SH-SY5Y (cell line): Measurements from ENCODE around the gene ROR2.
A peak's percentile ranks its signal among the peaks of the same experiment; 100 is the strongest.

Source experiments
- GATA2 ChIP-seq: IDR thresholded peaks from 2 replicates; pipeline ENCODE4 v1.6.1; 2011; ENCODE audit warnings: mild to moderate bottlenecking, low read depth, low read length
- GATA3 ChIP-seq: IDR thresholded peaks from 2 replicates; pipeline ENCODE4 v1.6.1; 2011; ENCODE audit warnings: low read depth, mild to moderate bottlenecking, low read length, moderate library complexity

ROR2 gene

DNA sequence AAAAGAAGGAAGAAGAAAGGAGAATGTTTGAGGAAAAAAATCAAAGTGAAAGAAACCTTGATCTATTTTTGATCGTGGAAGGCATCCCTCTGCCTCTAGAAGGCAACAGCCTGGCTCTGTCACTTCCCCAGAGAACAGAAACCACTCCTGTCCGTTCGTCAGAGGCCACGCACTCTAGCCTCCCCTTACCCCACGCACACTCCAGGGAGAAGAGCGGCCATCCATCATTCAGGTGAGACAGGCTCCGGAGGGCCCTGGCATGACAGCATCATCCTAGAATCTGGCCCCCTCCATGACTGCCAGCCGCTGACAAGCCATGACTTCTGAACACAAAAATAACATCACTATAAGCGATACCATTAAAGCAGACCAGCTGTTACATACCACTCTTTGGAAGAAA lies 135.8 kb downstream of the ROR2 start:
- TF ChIP-seq GATA2 (no peak), GATA3 (no peak)

DNA sequence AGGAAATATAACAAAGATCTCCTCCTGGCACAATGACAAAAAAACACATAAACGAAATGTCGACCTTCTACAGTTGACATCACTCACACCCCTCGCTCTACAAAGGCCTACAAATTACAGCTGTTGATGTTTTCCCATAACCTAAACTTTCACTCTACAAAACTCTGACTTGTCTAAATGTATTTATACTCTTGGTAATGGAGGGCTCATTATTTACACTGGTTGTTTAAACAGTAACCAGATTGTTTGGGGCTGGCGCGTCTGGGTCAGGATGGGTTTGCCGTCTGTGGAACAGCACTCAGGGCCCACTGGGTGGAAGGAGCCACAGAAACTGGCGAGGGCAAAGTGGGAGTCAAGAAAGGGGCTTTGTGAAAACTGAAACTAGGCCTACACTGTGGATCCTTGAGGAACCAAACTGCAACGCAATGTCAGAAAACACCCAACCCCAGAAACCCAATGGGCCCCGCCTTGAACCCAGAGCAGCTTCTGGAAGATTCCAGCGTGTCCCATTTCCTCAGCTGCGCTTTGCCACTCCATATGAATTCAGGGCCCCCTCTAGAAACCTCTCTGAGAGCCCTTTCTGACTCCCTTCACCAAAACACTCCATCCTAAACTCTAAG lies 136.7 kb downstream of the ROR2 start:
- TF ChIP-seq GATA3 (no peak), GATA2 (no peak)

DNA sequence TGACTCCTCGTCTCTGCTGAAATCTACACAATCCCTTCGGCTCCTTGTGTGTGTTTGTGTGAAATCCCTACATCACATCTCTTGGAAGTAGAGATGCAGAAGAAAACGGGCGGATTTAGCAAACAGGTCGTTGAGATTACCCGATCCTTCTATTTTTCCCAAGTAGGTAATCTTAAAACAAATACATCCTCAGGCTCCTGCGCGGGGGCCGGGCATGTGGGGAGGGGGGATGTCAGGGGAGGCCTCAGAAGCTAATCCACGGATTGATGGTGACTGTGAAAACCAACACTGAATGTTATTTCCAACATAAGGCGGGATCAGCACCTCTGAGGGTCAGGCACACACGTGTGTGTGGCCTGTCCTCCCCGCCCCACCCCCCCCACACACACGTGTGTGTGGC lies 137.8 kb downstream of the ROR2 start:
- TF ChIP-seq GATA3 (no peak), GATA2 (no peak)

DNA sequence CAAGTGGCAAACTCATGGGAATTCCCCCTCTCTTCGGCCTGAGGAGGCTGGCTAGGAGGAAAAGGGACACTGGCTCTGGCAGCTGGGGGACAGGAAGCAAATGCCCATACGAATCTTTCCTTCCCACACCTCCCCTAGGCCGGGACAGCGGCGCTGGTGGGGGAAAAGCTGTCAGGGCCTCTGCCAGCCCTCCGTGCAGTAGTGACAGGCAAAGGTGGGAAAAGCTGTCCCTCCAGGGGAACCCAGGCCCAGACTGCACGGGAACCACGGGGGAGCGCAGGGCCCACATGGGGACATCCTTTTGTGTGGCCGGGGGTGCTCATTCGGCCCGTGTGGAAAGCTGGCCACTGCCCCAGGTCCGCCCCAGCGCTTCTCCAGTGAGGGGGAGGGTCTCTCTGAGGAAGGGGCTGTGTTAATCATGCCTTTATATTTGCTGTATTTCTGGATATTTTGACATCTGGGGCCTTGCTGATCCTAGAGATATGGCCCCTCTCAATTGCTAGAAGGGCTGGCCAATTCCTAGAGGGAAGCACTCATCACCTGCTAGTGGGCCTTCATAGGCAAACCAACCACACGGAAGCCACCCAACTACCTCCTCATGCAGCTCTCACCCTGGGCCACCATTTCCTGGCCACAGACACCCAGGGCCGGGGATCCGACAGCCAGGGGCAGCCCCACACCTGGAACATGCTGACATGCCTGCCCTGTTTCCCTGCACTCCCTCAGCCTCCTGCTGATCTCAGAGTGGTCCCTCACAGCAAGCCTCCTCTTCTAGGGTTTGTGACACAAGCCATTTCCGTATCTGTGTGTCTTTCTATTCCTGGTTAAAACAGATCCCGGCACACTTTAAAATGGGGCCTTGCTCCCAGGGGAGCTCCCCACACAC lies 138.8 kb downstream of the ROR2 start:
- TF ChIP-seq GATA3 (no peak; the same call in 1 of the 2 replicates), GATA2 (peak; percentile 93)

DNA sequence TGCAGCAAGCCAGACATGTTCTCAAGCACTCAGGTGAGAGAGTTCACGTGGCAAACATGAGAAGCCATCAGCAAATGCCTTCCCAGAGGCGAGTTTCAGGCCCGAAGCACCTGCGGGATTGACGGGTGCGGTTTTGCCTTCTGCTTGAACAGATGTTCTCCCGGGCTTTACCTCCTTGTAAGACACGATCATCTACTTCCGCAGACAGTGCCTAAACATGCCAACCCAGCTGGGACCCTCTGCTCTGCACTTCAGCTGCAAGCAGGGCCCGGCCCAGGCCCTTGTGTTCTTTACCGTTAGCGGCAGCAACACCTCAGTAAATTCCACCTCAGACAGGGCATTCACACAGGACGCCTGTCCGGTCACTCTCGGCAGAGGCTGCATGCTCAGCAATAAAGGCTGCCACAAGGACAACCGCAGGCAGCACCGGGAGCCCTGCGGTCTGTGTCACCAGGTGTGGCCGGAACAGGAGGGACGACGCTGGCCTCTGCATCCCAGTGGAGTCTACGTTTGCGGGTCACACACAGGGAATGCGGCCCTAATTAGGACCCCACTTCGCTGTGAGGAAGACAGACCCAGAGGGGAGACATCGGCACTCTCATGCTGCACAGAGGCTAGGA lies 139.6 kb downstream of the ROR2 start:
- TF ChIP-seq GATA2 (no peak), GATA3 (no peak)

DNA sequence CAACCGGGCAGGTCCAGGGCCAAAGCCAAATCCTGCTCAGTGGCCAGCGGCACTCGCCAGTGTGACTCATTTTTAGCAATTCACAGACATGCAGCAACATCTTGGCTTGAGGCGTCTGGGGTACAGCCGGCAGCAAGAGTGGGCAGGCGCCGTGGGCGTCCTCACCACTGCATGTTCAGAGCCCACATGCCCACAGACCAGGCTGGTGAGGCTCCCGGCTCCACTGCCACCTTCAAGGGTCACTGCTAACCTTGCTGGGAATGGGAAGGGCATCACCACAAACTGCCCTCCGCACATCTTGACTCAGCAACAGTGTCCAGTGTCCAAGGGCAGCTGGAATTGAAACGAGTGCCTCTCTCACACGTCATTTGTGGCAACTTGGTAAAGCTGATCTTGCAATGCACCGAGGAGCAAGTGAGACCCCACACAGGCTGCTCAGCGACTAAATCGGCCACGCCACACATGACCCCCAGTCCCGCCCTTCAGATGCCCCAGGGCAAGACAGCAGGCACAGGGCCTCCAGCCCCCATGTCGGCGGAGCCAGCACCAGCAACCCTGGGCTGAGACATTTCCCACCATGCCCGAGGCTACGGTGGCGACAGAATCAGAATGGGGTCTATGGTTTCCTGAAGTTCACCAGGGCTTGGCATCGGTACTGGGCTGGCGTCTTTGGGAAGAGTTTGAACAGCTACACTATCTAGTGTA lies 140.3 kb downstream of the ROR2 start:
- TF ChIP-seq GATA3: no peak
- TF ChIP-seq GATA2: no peak

DNA sequence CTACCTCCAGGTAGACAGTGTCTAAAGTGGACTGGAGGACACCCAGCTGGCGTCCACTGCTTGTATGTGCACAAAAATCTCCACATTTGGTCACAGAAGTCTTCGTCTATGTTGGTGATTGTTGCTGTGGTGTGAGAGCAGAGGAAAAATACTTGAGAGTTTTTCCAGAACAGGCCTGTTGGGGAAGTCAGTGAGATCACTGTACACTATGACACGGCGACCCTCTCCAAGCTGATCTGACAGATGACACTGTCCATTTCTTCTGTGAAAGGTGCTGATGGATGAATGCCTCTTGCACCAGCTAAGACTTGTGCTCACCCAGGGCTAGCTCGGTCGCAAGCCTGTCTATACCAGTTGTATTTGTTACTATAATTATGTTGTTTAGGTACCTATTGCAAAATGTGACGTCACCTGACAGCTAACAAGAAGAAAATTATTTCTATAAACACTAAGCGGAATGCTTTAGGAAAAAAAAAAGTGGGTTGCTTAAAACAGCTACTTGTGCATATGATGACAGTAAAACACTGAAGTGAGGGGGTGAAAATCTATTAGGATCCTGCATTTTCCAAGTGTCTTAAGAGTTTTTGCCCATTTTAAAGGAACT lies 142.3 kb downstream of the ROR2 start:
- no peak for TF ChIP-seq GATA2
- TF ChIP-seq GATA3: no peak

DNA sequence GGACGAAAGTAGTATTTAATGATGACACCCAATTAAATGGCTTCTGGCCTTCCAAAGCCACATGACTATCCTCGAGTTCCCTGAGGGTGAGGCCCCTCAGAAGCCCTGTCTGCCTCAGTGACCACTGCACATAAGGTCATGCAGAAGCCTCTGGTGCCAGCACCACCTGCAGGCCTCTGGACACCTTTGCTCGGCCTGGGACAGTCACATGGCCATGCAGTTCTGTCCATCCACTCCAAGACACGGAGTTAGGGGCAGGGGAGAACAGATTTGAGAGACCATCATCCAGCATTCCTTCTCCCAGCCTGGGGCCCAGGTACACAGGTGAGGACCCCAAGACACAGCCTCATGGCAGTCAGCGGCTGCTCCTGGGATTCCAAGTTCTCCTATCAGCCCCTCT lies 145.0 kb downstream of the ROR2 start:
- TF ChIP-seq GATA3: no peak
- no peak for TF ChIP-seq GATA2

DNA sequence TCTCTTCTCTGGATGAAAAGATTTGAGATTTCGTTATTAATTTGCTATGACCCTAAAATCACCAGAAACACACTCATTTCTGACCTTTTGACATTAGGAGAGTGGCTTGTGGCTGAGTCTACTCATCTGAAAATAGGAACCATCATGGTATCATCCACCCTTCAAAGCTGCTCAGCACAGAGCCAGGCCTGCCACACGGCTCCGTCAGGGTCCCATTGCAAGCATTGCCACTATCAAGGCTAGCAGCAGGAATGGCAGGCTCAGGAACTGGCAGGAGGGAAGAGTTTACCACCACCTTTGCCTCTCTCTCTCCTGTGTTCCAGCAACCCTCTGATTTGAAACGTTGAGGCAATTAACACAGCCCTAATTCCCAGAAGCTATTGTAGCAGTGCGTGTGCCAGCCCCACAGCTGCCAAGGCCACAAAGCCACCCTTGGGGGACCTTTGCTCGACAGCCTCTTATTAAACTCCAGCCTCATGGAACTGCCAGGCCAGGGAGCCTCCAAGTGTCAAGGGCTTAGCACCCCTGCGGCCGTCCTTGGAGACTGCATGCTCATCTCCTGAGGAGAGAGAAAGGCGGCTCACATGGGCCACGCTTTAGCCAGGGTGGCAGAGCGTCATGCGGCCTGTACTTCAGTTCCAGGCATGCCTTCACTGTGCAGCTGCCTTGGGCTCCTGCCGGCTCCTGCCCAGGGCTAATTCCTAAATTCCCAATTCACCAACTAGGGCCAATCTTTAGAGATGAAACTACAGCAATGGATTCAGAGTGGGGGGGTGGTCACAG lies 145.9 kb downstream of the ROR2 start:
- no peak for TF ChIP-seq GATA2
- no peak for TF ChIP-seq GATA3

DNA sequence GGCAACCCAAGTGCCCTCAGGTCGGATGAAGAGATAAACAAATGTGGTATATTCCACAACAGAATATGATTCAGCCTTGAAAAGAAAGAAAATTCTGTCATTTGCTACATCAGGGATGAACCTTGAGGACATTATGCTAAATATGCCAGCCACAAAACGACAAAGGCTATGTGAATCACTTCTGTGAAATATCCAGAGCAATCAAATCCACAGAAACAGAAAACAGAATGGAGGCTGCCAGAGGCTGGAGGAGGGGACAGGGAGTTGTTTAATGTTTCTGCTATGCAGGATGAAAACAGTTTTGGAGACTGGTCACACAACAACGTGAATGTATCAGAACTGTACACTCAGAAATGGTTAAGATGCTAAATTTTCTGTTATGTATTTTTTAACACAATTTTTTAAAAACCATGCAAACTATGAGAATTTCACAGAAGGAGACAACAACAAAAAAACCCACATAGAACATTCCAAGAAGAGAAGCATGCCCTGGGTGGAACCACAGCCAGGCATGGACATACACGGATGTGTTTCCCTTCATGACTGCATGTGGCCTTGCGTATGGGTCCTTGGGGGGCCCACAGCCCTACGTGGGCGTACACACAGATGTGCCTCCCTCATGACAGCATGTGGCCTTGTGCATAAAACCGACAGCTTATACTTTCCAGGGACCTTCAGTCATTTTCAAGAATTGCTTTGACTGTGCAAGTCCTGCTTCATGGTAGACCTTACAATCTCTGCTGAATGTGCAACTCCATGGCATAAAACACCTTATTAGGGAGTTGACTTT lies 146.7 kb downstream of the ROR2 start:
- no peak for TF ChIP-seq GATA3
- TF ChIP-seq GATA2: no peak

DNA sequence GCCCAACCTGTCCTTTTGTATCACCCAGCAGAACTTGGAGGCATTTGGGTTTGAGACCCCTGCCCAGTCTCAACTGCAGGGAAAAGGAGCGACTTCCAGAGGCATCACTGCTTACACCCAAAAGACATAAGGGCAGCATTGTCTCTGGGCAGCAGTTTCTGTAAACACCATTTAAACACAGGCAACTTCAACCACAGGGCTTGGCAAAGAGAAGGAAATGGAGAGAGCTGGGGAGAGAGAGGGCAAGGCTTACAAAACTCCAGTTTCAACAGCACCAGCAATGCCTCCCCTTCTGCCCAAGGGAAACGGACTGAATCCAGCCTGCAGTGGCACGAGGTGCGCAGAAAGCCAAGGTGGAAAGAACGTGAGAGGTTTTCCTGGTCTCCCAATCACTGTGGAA lies 147.6 kb downstream of the ROR2 start:
- no peak for TF ChIP-seq GATA3
- no peak for TF ChIP-seq GATA2

DNA sequence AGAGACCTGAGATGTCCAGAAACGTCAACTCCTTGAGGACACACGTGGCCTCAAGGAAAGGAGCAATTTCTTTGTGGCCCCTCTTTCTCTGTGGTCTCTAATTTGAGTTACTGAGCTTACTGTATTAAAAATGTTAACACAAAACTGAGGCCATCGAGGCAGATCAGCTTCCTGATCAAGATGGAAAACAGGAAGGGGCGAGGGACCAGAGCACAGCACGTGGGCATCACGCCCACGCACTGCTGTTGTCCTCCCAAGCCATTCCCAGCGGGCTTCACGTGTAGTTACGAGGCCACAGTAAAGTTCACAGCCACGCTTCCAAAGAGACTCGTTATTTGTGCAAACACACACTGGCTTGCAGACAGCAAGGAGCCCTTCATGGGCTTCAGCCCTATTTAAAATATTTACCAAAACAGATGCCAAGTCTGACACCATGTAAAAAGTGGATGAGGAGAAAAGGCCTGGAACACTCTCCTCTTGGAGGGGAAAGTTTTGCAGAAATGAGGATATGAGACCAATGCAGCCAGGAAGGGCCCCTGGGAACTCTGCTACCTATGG lies 149.5 kb downstream of the ROR2 start:
- TF ChIP-seq GATA3: no peak
- no peak for TF ChIP-seq GATA2
